ENCODE measurements around the gene ATRAID.

GRCh38 chr2:27194538-27195354 lies 17.1 kb upstream of the ATRAID start:
- TF ChIP-seq, protein P1, sequence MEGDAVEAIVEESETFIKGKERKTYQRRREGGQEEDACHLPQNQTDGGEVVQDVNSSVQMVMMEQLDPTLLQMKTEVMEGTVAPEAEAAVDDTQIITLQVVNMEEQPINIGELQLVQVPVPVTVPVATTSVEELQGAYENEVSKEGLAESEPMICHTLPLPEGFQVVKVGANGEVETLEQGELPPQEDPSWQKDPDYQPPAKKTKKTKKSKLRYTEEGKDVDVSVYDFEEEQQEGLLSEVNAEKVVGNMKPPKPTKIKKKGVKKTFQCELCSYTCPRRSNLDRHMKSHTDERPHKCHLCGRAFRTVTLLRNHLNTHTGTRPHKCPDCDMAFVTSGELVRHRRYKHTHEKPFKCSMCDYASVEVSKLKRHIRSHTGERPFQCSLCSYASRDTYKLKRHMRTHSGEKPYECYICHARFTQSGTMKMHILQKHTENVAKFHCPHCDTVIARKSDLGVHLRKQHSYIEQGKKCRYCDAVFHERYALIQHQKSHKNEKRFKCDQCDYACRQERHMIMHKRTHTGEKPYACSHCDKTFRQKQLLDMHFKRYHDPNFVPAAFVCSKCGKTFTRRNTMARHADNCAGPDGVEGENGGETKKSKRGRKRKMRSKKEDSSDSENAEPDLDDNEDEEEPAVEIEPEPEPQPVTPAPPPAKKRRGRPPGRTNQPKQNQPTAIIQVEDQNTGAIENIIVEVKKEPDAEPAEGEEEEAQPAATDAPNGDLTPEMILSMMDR (IDR thresholded peaks at IDR 0.05; ENCODE audit: low read depth, low read length, poor library complexity, severe bottlenecking): no peak
- TF ChIP-seq EZH2phosphoT487 (IDR thresholded peaks at IDR 0.05; ENCODE audit: borderline replicate concordance, low read length): no peak

Measured in DOHH2 (cell line).